ENCODE results near the gene CLASP1.

The CLASP1 gene

GRCh38 chr2:121365061-121365460 lies 284.2 kb downstream of the CLASP1 start:
- FAIRE-seq: no peak

GRCh38 chr2:121363632-121364420 lies 285.4 kb downstream of the CLASP1 start:
- FAIRE-seq: no peak

DNA sequence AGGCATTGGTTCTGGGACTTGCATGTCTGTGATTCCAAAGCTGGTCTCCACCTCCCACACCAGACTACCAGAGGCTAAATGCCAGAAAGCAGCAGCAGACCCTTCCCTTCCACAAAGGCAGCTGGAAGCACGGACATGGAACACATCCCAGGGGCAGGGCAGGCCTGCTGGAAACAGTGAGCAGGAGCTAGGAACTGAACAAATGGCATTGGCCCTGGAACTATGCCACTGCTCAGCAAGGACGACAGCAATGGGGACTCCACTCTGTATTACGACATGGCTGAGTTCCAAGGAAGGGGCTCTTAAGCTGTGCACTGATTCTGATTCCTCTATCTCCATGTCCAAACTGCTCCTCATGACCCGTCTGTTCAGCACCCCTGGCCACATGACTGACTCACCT lies 286.5 kb downstream of the CLASP1 start:
- no peak for FAIRE-seq

DNA sequence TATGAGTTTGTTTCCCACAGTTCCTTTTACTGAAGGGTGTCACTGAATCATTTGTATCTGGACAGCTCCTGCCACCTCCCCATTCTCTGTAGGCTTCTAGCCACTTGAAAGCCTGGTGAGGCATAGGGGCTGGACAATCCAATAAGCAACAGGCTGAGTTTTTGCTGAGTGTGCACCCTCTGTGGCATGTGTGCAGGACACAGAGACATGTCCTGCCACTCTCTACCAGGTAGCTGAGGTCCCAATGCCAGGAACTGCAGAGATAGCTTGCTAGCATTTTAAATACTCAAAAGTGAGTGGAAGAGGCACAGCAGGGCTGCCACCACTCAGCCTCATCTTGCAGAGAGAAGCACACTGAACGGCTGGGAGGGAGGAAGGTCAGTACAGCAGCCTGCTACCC lies 287.0 kb downstream of the CLASP1 start:
- no peak for FAIRE-seq

GRCh38 chr2:121360566-121361300 lies 288.5 kb downstream of the CLASP1 start:
- no peak for FAIRE-seq

DNA sequence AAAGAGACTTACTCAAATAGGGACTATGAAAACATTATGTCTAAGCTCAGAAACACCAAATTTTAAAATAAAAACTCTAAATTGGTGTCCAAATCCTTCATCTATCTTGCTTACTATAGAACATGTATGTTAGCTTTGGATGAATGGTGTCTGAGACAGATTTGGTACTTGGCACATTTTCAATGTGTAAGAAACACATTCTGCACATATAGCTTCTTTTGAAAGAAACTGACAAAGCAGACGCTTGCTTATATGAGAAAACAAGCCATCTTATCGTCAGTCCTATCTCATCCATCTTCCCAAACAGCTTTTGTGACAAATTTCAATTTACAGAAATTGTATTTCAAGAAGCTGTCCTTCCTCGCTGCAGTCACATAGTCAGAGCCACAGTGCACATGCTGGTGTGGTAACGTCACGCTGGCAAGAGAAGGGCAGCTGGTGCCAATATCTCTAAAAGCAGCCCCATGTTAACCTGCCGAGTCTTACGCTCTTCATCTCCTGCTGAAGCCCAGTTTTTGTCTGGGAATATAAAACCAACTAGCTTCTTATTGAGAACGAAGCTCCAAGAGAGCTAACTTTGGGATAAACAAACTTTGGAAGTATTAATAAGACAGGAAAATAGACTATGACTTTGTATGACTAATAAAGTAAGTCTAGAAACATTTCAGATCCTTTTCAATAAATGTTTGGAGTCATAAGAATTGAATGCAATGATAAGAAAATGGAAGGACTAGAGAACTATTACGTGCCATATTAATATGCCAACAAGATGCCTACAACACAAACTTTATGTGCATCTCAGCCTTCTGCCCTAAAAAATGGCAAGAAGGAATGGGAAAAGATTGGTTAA lies 289.3 kb downstream of the CLASP1 start:
- FAIRE-seq: no peak

DNA sequence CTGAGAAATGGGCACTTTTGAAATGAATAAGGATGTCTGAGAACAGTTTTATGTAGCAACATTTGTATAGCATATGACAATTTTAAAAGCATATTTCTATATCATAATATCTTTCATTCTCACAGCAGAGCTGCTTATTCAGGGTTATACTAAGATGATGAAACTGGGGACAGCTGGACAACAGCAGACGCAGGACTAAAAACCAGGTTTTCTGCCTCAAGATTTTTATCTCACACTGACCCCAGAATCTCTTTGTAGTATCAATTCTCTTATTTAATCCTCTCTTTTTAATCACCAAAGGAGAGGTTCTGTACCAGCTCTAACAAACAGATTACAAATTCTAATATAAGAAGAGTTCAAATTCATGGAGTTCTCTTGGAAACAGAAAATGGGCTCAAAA lies 290.1 kb downstream of the CLASP1 start:
- FAIRE-seq: no peak

- no peak for FAIRE-seq
These were observed 291.0 kb downstream of the CLASP1 start for GRCh38 chr2:121358291-121358690.

DNA sequence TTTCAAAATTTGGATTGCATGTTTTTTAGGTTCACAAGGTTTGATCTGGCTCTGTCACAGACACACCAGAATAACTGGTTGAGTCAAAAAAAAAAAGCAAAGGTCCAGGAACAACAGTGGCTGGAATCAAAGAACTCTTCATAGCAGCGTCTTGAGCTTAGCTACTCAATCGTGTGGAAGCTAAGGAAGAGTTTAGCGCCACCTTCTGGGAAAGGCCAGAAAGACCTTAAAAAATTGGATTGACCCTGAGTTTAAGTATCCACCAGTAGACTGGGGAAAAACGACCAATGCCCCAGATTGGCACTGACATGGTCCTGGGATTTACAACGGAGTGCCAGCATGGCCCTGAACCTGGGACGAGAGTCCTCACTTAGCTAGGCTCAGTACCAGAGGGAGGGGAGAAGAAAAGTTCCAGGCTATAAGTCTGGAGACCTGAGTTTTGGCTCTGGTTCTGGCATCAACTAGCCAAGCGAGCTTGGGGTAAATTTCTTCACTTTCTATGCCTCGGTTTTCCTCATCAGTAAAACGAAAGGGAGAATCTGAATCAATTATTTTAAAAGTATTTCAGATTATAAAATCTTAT lies 293.1 kb downstream of the CLASP1 start:
- FAIRE-seq: peak; percentile 45

DNA sequence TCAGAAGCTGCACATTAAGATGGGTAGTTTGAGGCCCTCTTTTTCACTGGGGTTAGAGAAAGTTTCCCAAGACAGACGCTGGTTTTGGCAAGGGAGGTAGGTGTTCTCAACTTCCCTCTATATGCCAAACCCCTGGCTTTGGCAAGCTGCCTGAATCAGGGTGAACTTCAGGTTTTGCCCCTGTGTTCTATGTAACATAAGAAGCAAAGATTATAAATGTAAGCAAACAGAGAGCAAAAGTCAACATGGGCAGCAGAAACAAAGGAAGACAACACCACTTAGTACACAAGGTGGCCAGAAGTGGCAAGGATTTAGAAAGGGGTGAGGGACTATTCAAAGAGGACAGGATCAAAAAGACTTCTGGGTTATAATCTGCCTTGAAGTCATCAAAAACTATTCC lies 293.8 kb downstream of the CLASP1 start:
- no peak for FAIRE-seq

DNA sequence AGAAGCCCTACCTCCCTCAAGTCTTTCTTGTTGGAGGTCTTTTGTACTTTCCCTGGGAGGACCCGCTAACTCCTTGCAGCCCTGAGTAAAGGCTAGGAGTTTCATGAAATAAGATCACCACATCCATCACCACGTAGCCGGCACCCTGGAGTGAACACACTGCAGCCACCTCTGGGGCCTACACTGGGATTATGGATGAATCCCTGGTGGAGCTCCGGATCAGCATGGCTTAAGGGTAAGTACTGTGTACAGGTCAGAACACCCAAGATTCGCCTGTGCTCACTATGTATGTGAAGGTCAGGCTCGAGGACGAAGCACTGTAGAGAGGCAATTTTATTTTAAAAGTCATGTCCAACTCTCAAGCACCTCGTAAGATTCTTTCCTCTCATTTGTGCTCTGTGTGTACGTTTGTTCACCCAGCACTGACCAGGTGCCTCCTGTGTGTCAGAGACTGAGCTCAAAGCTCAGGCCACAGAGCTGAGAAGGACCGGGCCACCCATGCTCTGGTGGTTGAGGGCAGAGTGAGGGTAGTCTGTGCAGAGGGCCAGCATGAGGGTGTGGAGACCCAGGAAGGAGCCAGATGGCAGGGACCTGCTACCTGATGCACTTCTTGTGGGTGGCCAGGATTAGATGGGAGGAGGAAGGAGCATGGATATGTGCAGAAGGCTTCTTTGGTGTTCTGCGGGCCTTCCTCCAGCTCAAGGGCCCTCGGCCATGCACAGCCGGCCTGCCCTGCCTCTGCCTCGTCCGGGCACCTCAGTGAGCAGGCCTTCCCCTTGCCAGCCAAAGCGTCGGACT lies 297.5 kb downstream of the CLASP1 start:
- no peak for FAIRE-seq

DNA sequence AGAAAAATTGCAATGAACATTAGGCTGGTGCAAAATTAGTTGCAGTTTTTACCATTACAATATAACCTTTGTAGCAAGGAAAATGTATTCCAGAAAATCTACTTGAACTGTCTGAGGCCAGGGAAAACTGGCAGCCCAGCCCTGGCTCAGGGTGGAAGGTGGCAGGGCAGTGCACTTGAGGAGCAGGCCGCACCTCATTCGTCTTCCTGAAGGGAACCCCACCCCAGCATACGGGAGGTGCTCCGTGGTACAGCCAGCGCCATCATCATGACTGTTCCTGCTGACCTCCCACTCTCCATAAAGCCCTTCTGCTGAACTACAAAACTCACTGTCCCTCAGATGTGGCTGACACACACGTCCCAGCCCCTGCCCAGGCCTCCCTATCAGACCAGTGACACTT lies 298.4 kb downstream of the CLASP1 start:
- no peak for FAIRE-seq

- FAIRE-seq: no peak
These were observed 298.9 kb downstream of the CLASP1 start for GRCh38 chr2:121350402-121350775.

DNA sequence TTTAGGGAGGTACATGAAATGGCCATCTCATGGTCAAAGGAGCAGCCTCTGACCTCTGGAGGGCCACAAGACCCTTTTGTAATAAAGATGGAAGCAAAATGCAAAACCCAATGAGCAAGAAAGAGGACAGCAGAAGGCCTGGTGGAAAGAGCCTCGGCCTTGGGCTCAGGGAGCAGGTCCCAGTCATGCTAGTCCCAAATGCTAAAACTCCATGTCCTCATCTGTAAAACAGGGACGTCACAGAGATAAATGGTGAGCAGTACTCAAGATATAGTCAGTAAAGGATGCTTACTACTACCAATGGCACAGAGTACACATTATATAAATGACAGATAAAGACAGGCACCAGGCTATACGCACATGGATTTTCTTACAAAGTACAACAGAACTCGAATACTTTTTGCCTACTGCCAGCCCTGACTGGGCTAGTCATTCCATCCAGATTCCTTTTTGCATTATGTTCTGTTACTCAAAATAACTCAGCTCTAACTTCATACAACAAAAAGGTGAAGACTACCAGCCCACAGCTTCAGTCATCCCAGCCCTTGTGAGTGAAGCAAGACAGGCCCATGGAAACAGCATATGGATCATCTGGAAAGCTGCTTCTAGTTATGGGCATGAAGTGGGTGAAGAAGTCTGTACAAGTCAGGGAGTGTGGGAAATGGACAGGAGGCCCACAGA lies 299.4 kb downstream of the CLASP1 start:
- no peak for FAIRE-seq

- no peak for FAIRE-seq
These were observed 301.0 kb downstream of the CLASP1 start for GRCh38 chr2:121348128-121348740.

- no peak for FAIRE-seq
These were observed 302.4 kb downstream of the CLASP1 start for GRCh38 chr2:121346859-121347258.

- no peak for FAIRE-seq
These were observed 302.9 kb downstream of the CLASP1 start for GRCh38 chr2:121346407-121346806.

GRCh38 chr2:121345887-121346286 lies 303.4 kb downstream of the CLASP1 start:
- no peak for FAIRE-seq

GRCh38 chr2:121345101-121345500 lies 304.2 kb downstream of the CLASP1 start:
- FAIRE-seq: no peak

DNA sequence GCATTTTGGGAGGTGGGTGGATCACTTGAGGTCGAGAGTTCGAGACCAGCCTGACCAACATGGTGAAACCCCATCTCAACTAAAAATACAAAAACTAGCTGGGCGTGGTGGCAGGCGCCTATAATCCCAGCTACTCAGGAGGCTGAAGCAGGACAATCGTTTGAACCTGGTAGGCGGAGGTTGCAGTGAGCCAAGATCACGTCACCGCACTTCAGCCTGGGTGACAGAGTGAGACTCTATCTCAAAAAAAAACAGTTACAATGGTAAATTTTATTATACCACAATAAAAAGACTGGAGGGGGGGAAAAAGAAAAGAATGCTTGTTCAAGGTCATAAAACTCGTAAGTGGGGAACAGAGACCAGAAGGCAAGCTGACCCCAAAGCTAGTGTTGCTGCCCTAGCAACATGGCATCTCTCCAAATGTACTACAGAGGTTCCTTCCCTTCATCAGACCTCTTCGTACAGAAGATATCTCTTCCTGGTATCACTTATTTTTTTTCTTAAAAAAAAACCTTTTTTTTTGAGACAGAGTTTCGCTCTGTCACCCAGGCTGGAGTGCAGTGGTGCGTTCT lies 305.3 kb downstream of the CLASP1 start:
- peak; percentile 74 for FAIRE-seq

DNA sequence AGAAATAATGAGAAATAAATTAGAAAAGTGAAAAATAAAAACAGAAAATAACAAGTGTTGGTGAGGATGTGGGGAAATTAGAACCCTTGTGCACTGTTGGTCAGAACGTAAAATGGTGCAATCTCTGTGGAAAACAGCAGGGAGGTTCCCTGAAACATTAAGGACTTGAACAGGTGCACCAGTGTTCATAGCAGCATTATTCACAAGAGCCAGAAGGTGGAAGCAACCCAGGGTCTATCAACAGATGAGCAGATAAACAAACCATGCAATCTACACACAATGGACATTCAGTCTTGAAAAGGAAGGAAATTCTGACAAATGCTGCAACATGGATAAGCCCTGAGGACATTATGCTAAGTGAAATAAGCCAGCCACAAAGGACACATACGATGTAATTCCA lies 306.1 kb downstream of the CLASP1 start:
- FAIRE-seq: no peak
